GM23338 (cell line): ENCODE data around the gene MMP24OS.

Source experiments
- CREB1 ChIP-seq: fragments of 250-450 bp; sonication (Bioruptor Pico); IDR thresholded peaks from 2 replicates; pipeline ENCODE4 v1.5.0; 2020; ENCODE audit warnings: low read depth, mild to moderate bottlenecking, moderate library complexity
- CTCF ChIP-seq, 2 experiments: fragments of 200-600 bp in 1 of 2; sonication (generic) in 1 of 2; conservative IDR thresholded peaks; 2 replicates each; pipeline versions ENCODE4 v1.5.1 to v1.6.1; 2016 to 2017; ENCODE audit warnings: antibody characterized with exemption in 2 of 2, low read depth in 2 of 2, mild to moderate bottlenecking in 2 of 2, moderate library complexity in 1 of 2
- EZH2 ChIP-seq: fragments of 200-600 bp; sonication (generic); IDR thresholded peaks from one replicate; pipeline ENCODE4 v1.8.0; 2017; ENCODE audit warnings: antibody characterized with exemption, mild to moderate bottlenecking, low read depth; ENCODE audit not compliant: unreplicated experiment
- EZH2phosphoT487 ChIP-seq: fragments of 200-600 bp; sonication (generic); IDR thresholded peaks from one replicate; pipeline ENCODE4 v1.8.1; 2018; ENCODE audit warnings: antibody characterized with exemption; ENCODE audit not compliant: unreplicated experiment
- POLR2AphosphoS5 ChIP-seq: IDR thresholded peaks from 2 replicates; pipeline ENCODE4 v1.6.1; 2016; ENCODE audit warnings: antibody characterized with exemption, low read depth

- no peak for TF ChIP-seq CTCF (conservative IDR thresholded peaks at IDR 0.05; ENCODE audit: low read depth in 2 of 2)
- no peak for TF ChIP-seq EZH2
- TF ChIP-seq POLR2AphosphoS5, result no peak
- TF ChIP-seq EZH2phosphoT487, result no peak
- TF ChIP-seq CREB1 (CRISPR knock-in tag), result no peak
Measured at GRCh38 chr20:35326021-35326739, 48.3 kb upstream of the MMP24OS start.
